BLaER1 (cell line): ENCODE measurements around the gene FASN.

Experiments used
- H3K27ac ChIP-seq: shearing (Covaris generic); formaldehyde crosslinking; 2 replicates; pipeline ENCODE4 v1.8.1; 2022
- H3K27me3 ChIP-seq: shearing (Covaris generic); formaldehyde crosslinking; 2 replicates; pipeline ENCODE4 v1.8.1; 2022
- H3K36me3 ChIP-seq: shearing (Covaris generic); formaldehyde crosslinking; 2 replicates; pipeline ENCODE4 v1.8.1; 2022
- H3K4me1 ChIP-seq: shearing (Covaris generic); formaldehyde crosslinking; 2 replicates; pipeline ENCODE4 v1.8.1; 2022
- H3K4me2 ChIP-seq: shearing (Covaris generic); formaldehyde crosslinking; 2 replicates; pipeline ENCODE4 v1.8.1; 2022
- H3K4me3 ChIP-seq: shearing (Covaris generic); formaldehyde crosslinking; 2 replicates; pipeline ENCODE4 v1.8.1; 2022
- H3K9ac ChIP-seq: shearing (Covaris generic); formaldehyde crosslinking; 2 replicates; pipeline ENCODE4 v1.8.1; 2022
- H3K9me3 ChIP-seq: shearing (Covaris generic); formaldehyde crosslinking; 2 replicates; pipeline ENCODE4 v1.8.1; 2022
- H4K20me1 ChIP-seq: shearing (Covaris generic); formaldehyde crosslinking; 2 replicates; pipeline ENCODE4 v1.8.1; 2022
- Cebpa-rat ChIP-seq: shearing (Covaris generic); IDR thresholded peaks from 2 replicates; pipeline ENCODE4 v1.8.1; 2022

Gene FASN

GRCh38 chr17:82052638-82053059 is 45.4 kb downstream of the FASN start:
- peak overlapping the region; percentile 78 for H3K27ac ChIP-seq
- no peaks in the 10 kb centered on the region for H3K27me3 ChIP-seq
- H3K4me3 ChIP-seq, result peak overlapping the region; percentile 98
- H3K4me1 ChIP-seq, result peaks cover 51% of the 10 kb centered on the region
- H3K4me2 ChIP-seq, result peak overlapping the region; percentile 98
- no peak for TF ChIP-seq Cebpa-rat
- peaks cover 57% of the 10 kb centered on the region for H4K20me1 ChIP-seq
- peak overlapping the region; percentile 88 for H3K9ac ChIP-seq
- no peaks in the 10 kb centered on the region for H3K9me3 ChIP-seq
- peaks cover 74% of the 10 kb centered on the region for H3K36me3 ChIP-seq

- peak within 1 kb of the TSS; percentile 98 for H3K4me3 ChIP-seq
- peaks cover 45% of the 10 kb centered on the region for H3K4me1 ChIP-seq
- H3K36me3 ChIP-seq, result peaks cover 74% of the 10 kb centered on the region
- no peak for TF ChIP-seq Cebpa-rat
- H4K20me1 ChIP-seq, result peaks cover 50% of the 10 kb centered on the region
- H3K9me3 ChIP-seq, result no peaks in the 10 kb centered on the region
- H3K27me3 ChIP-seq, result no peaks in the 10 kb centered on the region
- peak within 1 kb of the TSS; percentile 98 for H3K4me2 ChIP-seq
- H3K9ac ChIP-seq, result peak within 1 kb of the TSS; percentile 88
- peak within 1 kb of the TSS; percentile 78 for H3K27ac ChIP-seq
Measured at GRCh38 chr17:82051776-82052637, 46.0 kb downstream of the FASN start, which contains the start of the genes GPS1 and RFNG. Gene GPS1 (plus strand): TSS chr17:82051898. CDS start chr17:82051932, 34 bp downstream. Gene RFNG (minus strand): TSS chr17:82051811. CDS start chr17:82051766, 45 bp downstream.

- peak overlapping the region; percentile 78 for H3K27ac ChIP-seq
- H3K36me3 ChIP-seq, result peaks cover 69% of the 10 kb centered on the region
Measured at GRCh38 chr17:82050761-82051641, 47.0 kb downstream of the FASN start.

GRCh38 chr17:82050152-82050760 is 47.8 kb downstream of the FASN start:
- Histone ChIP-seq H3K4me2 (peak overlapping the region; percentile 98), H3K4me3 (peak overlapping the region; percentile 98), H3K9me3 (no peaks in the 10 kb centered on the region), H3K4me1 (peaks cover 42% of the 10 kb centered on the region), H3K36me3 (peaks cover 62% of the 10 kb centered on the region), H3K27me3 (no peaks in the 10 kb centered on the region), H3K9ac (peak overlapping the region; percentile 88), H3K27ac (no peak overlapping the region), H4K20me1 (peaks cover 35% of the 10 kb centered on the region)
- no peak for TF ChIP-seq Cebpa-rat

More at GRCh38 chr17:82050761-82051641, 47.0 kb downstream of the FASN start:
- peak overlapping the region; percentile 88 for H3K9ac ChIP-seq
- H3K9me3 ChIP-seq, result no peaks in the 10 kb centered on the region
- H3K4me3 ChIP-seq, result peak overlapping the region; percentile 98
- H3K27me3 ChIP-seq, result no peaks in the 10 kb centered on the region
- H4K20me1 ChIP-seq, result peaks cover 40% of the 10 kb centered on the region
- peaks cover 42% of the 10 kb centered on the region for H3K4me1 ChIP-seq
- peak overlapping the region; percentile 98 for H3K4me2 ChIP-seq
- no peak for TF ChIP-seq Cebpa-rat

GRCh38 chr17:82049521-82049971 is 48.5 kb downstream of the FASN start:
- peaks cover 55% of the 10 kb centered on the region for H3K36me3 ChIP-seq
- H3K27me3 ChIP-seq, result no peaks in the 10 kb centered on the region
- H4K20me1 ChIP-seq, result peaks cover 28% of the 10 kb centered on the region
- H3K4me3 ChIP-seq, result no peak overlapping the region
- no peak for TF ChIP-seq Cebpa-rat
- H3K4me1 ChIP-seq, result peaks cover 35% of the 10 kb centered on the region
- no peak overlapping the region for H3K9ac ChIP-seq
- no peak overlapping the region for H3K4me2 ChIP-seq
- H3K27ac ChIP-seq, result no peak overlapping the region
- no peaks in the 10 kb centered on the region for H3K9me3 ChIP-seq

- no peak for TF ChIP-seq Cebpa-rat
- no peak overlapping the region for H3K4me2 ChIP-seq
- no peak overlapping the region for H3K9ac ChIP-seq
- peaks cover 23% of the 10 kb centered on the region for H4K20me1 ChIP-seq
- H3K4me3 ChIP-seq, result no peak overlapping the region
- no peak overlapping the region for H3K27ac ChIP-seq
- H3K36me3 ChIP-seq, result peaks cover 51% of the 10 kb centered on the region
- H3K4me1 ChIP-seq, result peaks cover 31% of the 10 kb centered on the region
- no peaks in the 10 kb centered on the region for H3K27me3 ChIP-seq
- H3K9me3 ChIP-seq, result no peaks in the 10 kb centered on the region
Measured at GRCh38 chr17:82049106-82049505, 48.9 kb downstream of the FASN start.

GRCh38 chr17:82048571-82048971 is 49.5 kb downstream of the FASN start:
- Histone ChIP-seq H3K4me3 (no peak overlapping the region), H3K9ac (no peak overlapping the region), H3K27ac (no peak overlapping the region), H3K4me2 (no peak overlapping the region), H4K20me1 (peaks cover 18% of the 10 kb centered on the region), H3K4me1 (peaks cover 26% of the 10 kb centered on the region), H3K27me3 (no peaks in the 10 kb centered on the region), H3K9me3 (no peaks in the 10 kb centered on the region), H3K36me3 (peaks cover 45% of the 10 kb centered on the region)
- TF ChIP-seq Cebpa-rat, result no peak

- no peak overlapping the region for H3K9ac ChIP-seq
- peaks cover 40% of the 10 kb centered on the region for H3K36me3 ChIP-seq
- no peak overlapping the region for H3K4me3 ChIP-seq
- H3K9me3 ChIP-seq, result no peaks in the 10 kb centered on the region
- peaks cover 13% of the 10 kb centered on the region for H4K20me1 ChIP-seq
- peaks cover 21% of the 10 kb centered on the region for H3K4me1 ChIP-seq
- H3K27me3 ChIP-seq, result no peaks in the 10 kb centered on the region
- no peak for TF ChIP-seq Cebpa-rat
- H3K4me2 ChIP-seq, result no peak overlapping the region
- H3K27ac ChIP-seq, result no peak overlapping the region
Measured at GRCh38 chr17:82047914-82048570, 50.0 kb downstream of the FASN start.

- no peak overlapping the region for H3K9ac ChIP-seq
- H3K9me3 ChIP-seq, result no peaks in the 10 kb centered on the region
- peaks cover 40% of the 10 kb centered on the region for H3K36me3 ChIP-seq
- H3K27ac ChIP-seq, result no peak overlapping the region
- peaks cover 6% of the 10 kb centered on the region for H4K20me1 ChIP-seq
- H3K4me1 ChIP-seq, result peaks cover 14% of the 10 kb centered on the region
- H3K27me3 ChIP-seq, result no peaks in the 10 kb centered on the region
- no peak overlapping the region for H3K4me3 ChIP-seq
- no peak for TF ChIP-seq Cebpa-rat
- no peak overlapping the region for H3K4me2 ChIP-seq
Measured at GRCh38 chr17:82047379-82047778, 50.7 kb downstream of the FASN start.
